ENCODE results near the gene ARHGAP6. TPM values are rescaled to one million over a fixed set of nuclear protein-coding genes. Genes with fewer than 3 reads are reported as not detected.

The ARHGAP6 gene
- total RNA-seq, 4 donors from 2014 or later: 2.1 to 30.5 (median 4.9) TPM

- TF ChIP-seq POLR2A (IDR thresholded peaks at IDR 0.05) (no peak), CTCF (IDR thresholded peaks at IDR 0.05) (no peak)
- no peak overlapping the region for H3K27ac ChIP-seq
- DNase-seq: no peak
Observed at GRCh38 chrX:11464836-11465463, 200.8 kb downstream of the ARHGAP6 start.

GRCh38 chrX:11464380-11464779 is 201.3 kb downstream of the ARHGAP6 start:
- H3K27me3 ChIP-seq: no peaks in the 10 kb centered on the region
- H3K4me3 ChIP-seq: no peak overlapping the region
- TF ChIP-seq CTCF (IDR thresholded peaks at IDR 0.05) (no peak), POLR2A (IDR thresholded peaks at IDR 0.05) (no peak)
- no peak overlapping the region for H3K27ac ChIP-seq
- no peaks in the 10 kb centered on the region for H3K36me3 ChIP-seq
- no peaks in the 10 kb centered on the region for H3K9me3 ChIP-seq
- no peaks in the 10 kb centered on the region for H3K4me1 ChIP-seq
- DNase-seq: no peak

More at GRCh38 chrX:11464836-11465463, 200.8 kb downstream of the ARHGAP6 start:
- no peaks in the 10 kb centered on the region for H3K36me3 ChIP-seq
- no peaks in the 10 kb centered on the region for H3K9me3 ChIP-seq
- no peaks in the 10 kb centered on the region for H3K27me3 ChIP-seq
- H3K4me3 ChIP-seq: no peak overlapping the region
- no peaks in the 10 kb centered on the region for H3K4me1 ChIP-seq

- Histone ChIP-seq H3K36me3 (no peaks in the 10 kb centered on the region), H3K27me3 (no peaks in the 10 kb centered on the region), H3K4me3 (no peak overlapping the region), H3K9me3 (no peaks in the 10 kb centered on the region), H3K27ac (no peak overlapping the region), H3K4me1 (no peaks in the 10 kb centered on the region)
- TF ChIP-seq CTCF (IDR thresholded peaks at IDR 0.05): no peak
- TF ChIP-seq POLR2A (IDR thresholded peaks at IDR 0.05): no peak
- no peak for DNase-seq
Observed at GRCh38 chrX:11462648-11463047, 203.1 kb downstream of the ARHGAP6 start.

- no peak overlapping the region for H3K4me3 ChIP-seq
- TF ChIP-seq CTCF (IDR thresholded peaks at IDR 0.05): no peak
- TF ChIP-seq POLR2A (IDR thresholded peaks at IDR 0.05): no peak
- no peak overlapping the region for H3K27ac ChIP-seq
- no peak for DNase-seq
- H3K36me3 ChIP-seq: no peaks in the 10 kb centered on the region
- H3K4me1 ChIP-seq: no peaks in the 10 kb centered on the region
- no peaks in the 10 kb centered on the region for H3K27me3 ChIP-seq
- H3K9me3 ChIP-seq: no peaks in the 10 kb centered on the region
Observed at GRCh38 chrX:11462136-11462535, 203.6 kb downstream of the ARHGAP6 start.

GRCh38 chrX:11461201-11462001 is 204.3 kb downstream of the ARHGAP6 start:
- Histone ChIP-seq H3K27me3 (no peaks in the 10 kb centered on the region), H3K27ac (peak overlapping the region in 1 of 4 donors; percentile 19), H3K4me1 (no peaks in the 10 kb centered on the region), H3K9me3 (no peaks in the 10 kb centered on the region), H3K36me3 (no peaks in the 10 kb centered on the region), H3K4me3 (no peak overlapping the region)
- DNase-seq: no peak
- no peak for TF ChIP-seq CTCF (IDR thresholded peaks at IDR 0.05)
- TF ChIP-seq POLR2A (IDR thresholded peaks at IDR 0.05): no peak

All from Peyer's patch (tissue), 4 donors.